RKO (cell line): ENCODE results near the gene PIGQ.

Experiments used
- DNase-seq: peaks from one replicate; pipeline ENCODE4 v3.0.0-alpha.2; 2016; ENCODE audit warnings: low spot score

The PIGQ gene

GRCh38 chr16:567373-568256 is 2.2 kb upstream of the PIGQ start:
- DNase-seq, result no peak

- DNase-seq, result no peak
Measured at GRCh38 chr16:568401-569258, 1.1 kb upstream of the PIGQ start.

- no peak for DNase-seq
Measured at GRCh38 chr16:572865-573650, 3.3 kb downstream of the PIGQ start.

GRCh38 chr16:574021-574760 is 4.4 kb downstream of the PIGQ start:
- DNase-seq, result no peak

- DNase-seq, result no peak
Measured at GRCh38 chr16:575354-576196, 5.8 kb downstream of the PIGQ start.

- DNase-seq, result no peak
Measured at GRCh38 chr16:576197-576822, 6.5 kb downstream of the PIGQ start.

GRCh38 chr16:576823-577201 is 7.0 kb downstream of the PIGQ start:
- DNase-seq, result no peak

GRCh38 chr16:577796-578195 is 8.0 kb downstream of the PIGQ start:
- DNase-seq, result no peak

- DNase-seq, result no peak
Measured at GRCh38 chr16:578232-578869, 8.6 kb downstream of the PIGQ start.

- DNase-seq, result no peak
Measured at GRCh38 chr16:578870-579405, 9.2 kb downstream of the PIGQ start.

GRCh38 chr16:580141-580945 is 10.6 kb downstream of the PIGQ start:
- no peak for DNase-seq

GRCh38 chr16:580946-581498 is 11.3 kb downstream of the PIGQ start:
- no peak for DNase-seq

- no peak for DNase-seq
Measured at GRCh38 chr16:582218-582613, 12.4 kb downstream of the PIGQ start.

- DNase-seq, result peak; percentile 43
Measured at GRCh38 chr16:582614-583331, 13.0 kb downstream of the PIGQ start.

- no peak for DNase-seq
Measured at GRCh38 chr16:583470-583814, 13.7 kb downstream of the PIGQ start.

- no peak for DNase-seq
Measured at GRCh38 chr16:583815-584591, 14.2 kb downstream of the PIGQ start.

- peak; percentile 32 for DNase-seq
Measured at GRCh38 chr16:585351-585750, 15.6 kb downstream of the PIGQ start.
